GM10266 (cell line): ENCODE measurements around the gene CDK14.
A peak's percentile ranks its signal among the peaks of the same experiment; 100 is the strongest.

Experiments
- DNase-seq: peaks from one replicate; pipeline ENCODE4 v3.0.0; 2012; ENCODE audit errors: extremely low spot score
- TF ChIP-seq, protein P1 (sequence below): IDR thresholded peaks from 2 replicates; pipeline ENCODE4 v1.5.1; 2012; ENCODE audit warnings: mild to moderate bottlenecking, low read depth; ENCODE audit not compliant: control insufficient read depth, insufficient read depth; ENCODE audit errors: missing control alignments

Gene CDK14

DNA sequence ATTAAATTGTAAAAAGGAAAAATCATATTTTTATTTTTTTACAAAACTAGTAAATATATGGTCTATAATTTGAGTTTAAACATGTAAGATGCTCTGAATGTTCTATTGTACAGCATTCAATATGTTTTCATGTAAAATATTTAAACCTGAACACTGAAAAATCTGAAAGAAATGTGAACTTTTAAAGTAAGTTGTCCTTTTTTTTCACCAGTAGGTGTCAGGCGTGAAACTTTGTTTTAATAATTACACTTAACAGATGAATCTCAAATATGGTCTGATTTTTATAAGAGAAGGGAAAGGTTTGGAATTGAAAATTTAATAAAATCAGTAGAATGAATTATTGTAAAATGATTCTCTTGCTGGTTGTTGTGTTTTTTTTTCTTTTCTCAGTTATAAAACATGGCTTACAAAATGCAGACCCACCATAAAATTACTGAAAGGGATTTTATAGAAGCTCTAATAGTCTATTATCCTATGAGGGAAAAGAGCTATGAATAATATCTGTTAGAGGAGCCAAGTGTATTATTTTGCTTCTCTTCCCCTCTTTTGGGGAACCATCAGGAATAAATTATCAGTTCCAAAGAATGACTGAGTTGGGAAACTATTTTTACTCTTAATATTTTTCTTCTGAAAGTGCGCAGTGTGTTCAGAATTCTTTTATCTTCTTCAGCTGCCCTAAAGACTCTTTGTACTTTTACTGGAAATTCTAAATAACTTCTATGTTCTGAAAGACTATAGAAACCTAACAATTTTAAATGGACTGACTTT, 450.4 kb downstream of the CDK14 start:
- no peak for DNase-seq
- TF ChIP-seq, protein P1, sequence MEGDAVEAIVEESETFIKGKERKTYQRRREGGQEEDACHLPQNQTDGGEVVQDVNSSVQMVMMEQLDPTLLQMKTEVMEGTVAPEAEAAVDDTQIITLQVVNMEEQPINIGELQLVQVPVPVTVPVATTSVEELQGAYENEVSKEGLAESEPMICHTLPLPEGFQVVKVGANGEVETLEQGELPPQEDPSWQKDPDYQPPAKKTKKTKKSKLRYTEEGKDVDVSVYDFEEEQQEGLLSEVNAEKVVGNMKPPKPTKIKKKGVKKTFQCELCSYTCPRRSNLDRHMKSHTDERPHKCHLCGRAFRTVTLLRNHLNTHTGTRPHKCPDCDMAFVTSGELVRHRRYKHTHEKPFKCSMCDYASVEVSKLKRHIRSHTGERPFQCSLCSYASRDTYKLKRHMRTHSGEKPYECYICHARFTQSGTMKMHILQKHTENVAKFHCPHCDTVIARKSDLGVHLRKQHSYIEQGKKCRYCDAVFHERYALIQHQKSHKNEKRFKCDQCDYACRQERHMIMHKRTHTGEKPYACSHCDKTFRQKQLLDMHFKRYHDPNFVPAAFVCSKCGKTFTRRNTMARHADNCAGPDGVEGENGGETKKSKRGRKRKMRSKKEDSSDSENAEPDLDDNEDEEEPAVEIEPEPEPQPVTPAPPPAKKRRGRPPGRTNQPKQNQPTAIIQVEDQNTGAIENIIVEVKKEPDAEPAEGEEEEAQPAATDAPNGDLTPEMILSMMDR, result no peak

- no peak for DNase-seq
- TF ChIP-seq, protein P1, result no peak
Measured at GRCh38 chr7:91047636-91048035, 451.5 kb downstream of the CDK14 start.

DNA sequence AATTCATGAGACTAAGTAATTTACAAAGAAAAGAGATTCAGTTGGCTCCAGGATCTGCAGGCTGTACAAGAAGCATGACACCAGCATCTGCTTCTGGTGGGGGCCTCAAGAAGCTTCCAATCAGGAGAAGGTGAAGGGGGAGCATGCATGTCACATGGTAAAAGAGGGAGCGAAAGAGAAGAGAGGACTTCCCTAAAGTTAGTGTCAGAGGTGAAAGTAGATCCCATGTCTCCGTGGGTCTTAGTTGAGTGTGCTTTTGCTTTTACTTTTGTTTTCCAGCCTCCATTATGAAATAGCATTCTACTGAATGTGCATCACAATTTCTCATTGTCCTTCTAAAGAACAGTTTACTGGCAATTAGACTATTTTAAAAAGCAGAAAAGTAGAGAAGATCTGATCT, 454.6 kb downstream of the CDK14 start:
- TF ChIP-seq, protein P1, result no peak
- peak; percentile 31 for DNase-seq

- TF ChIP-seq, protein P1, result no peak
Measured at GRCh38 chr7:91051966-91052365, 455.8 kb downstream of the CDK14 start.

GRCh38 chr7:91054374-91054773, 458.3 kb downstream of the CDK14 start:
- no peak for DNase-seq
- TF ChIP-seq, protein P1, result no peak

More at GRCh38 chr7:91051966-91052365, 455.8 kb downstream of the CDK14 start:
- DNase-seq, result no peak

- TF ChIP-seq, protein P1, result no peak
- no peak for DNase-seq
Measured at GRCh38 chr7:91055219-91055618, 459.1 kb downstream of the CDK14 start.

DNA sequence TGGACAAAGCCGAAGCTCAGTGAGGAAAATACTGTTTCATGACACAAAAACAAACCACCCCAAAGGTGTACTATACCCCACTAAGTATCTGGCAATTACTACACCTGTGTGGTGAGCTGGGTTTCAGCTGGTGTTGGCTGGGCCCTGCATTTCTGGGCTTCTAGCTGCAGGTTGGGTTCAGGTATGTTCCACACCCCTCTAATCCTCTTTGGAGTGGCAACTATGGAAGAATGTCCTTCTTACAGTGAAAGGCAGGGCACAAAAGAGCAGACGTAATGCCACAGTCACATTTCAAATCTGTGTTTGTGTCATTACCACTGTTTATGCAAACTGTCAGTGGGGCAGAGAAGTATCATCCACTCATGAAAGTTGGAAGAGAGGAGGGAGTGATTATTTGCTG, 466.6 kb downstream of the CDK14 start:
- no peak for DNase-seq
- TF ChIP-seq, protein P1, result no peak
